Activated T-cell treated with anti-CD3 and anti-CD28 coated beads, Interleukin-2, amount 50 U/mL, for 72 hours (primary cell): ENCODE data around the gene SPECC1. TPM values are rescaled to one million over a fixed set of nuclear protein-coding genes. Genes with fewer than 3 reads are reported as not detected.
"Not testable (repeated sequence)": the region's sequence is repeated elsewhere in the genome, so short reads cannot be mapped to it uniquely, and the experiment has no call there.

ENCODE experiments used
- ATAC-seq, 2 donors: fragments of 150-1000 bp; cut with Tn5 transposase; replicated peaks in 1 of 2; 2 replicates each; pipeline ENCODE4 v1.10.0; 2021; ENCODE audit warnings: moderate library complexity in 2 of 2, mild to moderate bottlenecking in 1 of 2
- DNase-seq, 2 donors: peaks; one replicate each; pipeline ENCODE4 v3.0.0; 2021 to 2022; ENCODE audit warnings: mixed read lengths in 1 of 2
- H3K27ac Mint-ChIP-seq: one replicate; pipeline ENCODE4 v1.8.0; 2022; ENCODE audit warnings: mild to moderate bottlenecking, moderate library complexity, mixed read lengths
- H3K27me3 Mint-ChIP-seq: one replicate; pipeline ENCODE4 v1.8.0; 2022; ENCODE audit warnings: low read depth, mixed read lengths
- H3K36me3 Mint-ChIP-seq, 2 donors: one replicate each; pipeline ENCODE4 v1.8.0; 2022; ENCODE audit warnings: mixed read lengths in 2 of 2, mild to moderate bottlenecking in 1 of 2; ENCODE audit not compliant: insufficient read depth in 2 of 2
- H3K4me1 Mint-ChIP-seq: one replicate; pipeline ENCODE4 v1.8.0; 2022; ENCODE audit warnings: low read depth, mixed read lengths
- H3K4me3 Mint-ChIP-seq, 2 donors: one replicate each; pipeline ENCODE4 v1.8.0; 2022; ENCODE audit warnings: mild to moderate bottlenecking in 2 of 2, mixed read lengths in 2 of 2, moderate library complexity in 2 of 2
- H3K9me3 Mint-ChIP-seq, 2 donors: one replicate each; pipeline ENCODE4 v1.8.0; 2022; ENCODE audit warnings: mixed read lengths in 2 of 2
- total RNA-seq, 2 donors: library from RNA; stranded (reverse); gene quantifications; one replicate each; pipeline ENCODE4 v1.2.3, GENCODE V29; 2022

Gene SPECC1
- total RNA-seq, 2 donors from 2014 or later, result 10.3 to 12.9 TPM

GRCh38 chr17:20032636-20033035 lies 23.5 kb downstream of the SPECC1 start:
- ATAC-seq (no peak), DNase-seq (no peak)
- Mint-ChIP-seq H3K27ac (no peak overlapping the region), H3K4me1 (peaks cover 6% of the 10 kb centered on the region), H3K36me3 (no peaks in the 10 kb centered on the region), H3K9me3 (no peaks in the 10 kb centered on the region), H3K27me3 (peaks cover 6% of the 10 kb centered on the region), H3K4me3 (no peak overlapping the region)

DNA sequence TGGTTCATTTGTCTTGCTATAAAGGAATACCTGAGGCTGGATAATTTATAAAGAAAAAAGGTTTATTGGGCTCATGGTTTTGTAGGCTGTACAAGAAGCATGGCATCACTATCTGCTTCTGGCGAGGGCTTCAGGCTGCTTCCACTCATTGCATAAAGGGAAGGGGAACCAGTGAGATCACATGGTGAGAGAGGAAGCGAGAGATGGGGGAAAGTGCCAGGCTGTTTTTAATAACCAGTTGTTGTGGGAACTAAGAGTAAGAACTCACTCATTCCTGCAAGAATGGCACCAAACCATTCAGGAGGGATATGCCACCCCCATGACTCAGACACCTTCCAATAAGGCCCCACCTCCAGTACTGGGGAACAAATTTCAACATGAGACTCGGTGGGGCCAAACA lies 24.3 kb downstream of the SPECC1 start:
- DNase-seq (no peak), ATAC-seq (no peak)
- peaks cover 6% of the 10 kb centered on the region for H3K4me1 Mint-ChIP-seq
- H3K27ac Mint-ChIP-seq, result no peak overlapping the region
- H3K36me3 Mint-ChIP-seq, result no peaks in the 10 kb centered on the region
- no peak overlapping the region for H3K4me3 Mint-ChIP-seq
- H3K9me3 Mint-ChIP-seq, result no peaks in the 10 kb centered on the region
- H3K27me3 Mint-ChIP-seq, result peaks cover 6% of the 10 kb centered on the region

DNA sequence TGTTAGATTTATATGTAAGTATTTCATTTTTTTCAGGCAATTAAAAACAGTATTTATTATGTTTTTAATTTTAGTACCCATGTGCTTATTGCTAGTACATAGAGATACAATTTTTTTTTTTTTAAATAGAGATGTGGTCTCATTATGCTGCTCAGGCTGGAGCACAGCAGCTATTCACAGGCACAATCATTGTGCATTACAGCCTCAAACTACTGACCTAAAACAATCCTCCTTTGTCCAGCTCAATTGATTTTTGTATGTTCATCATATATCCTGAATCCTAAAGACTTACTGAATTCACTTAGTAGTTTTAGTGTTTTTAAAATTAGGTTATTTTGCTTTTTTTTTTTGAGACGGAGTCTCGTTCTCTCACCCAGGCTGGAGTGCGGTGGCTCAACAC lies 26.3 kb downstream of the SPECC1 start:
- no peak for ATAC-seq
- Mint-ChIP-seq H3K4me1 (peaks cover 6% of the 10 kb centered on the region), H3K36me3 (no peaks in the 10 kb centered on the region), H3K27me3 (peaks cover 6% of the 10 kb centered on the region), H3K9me3 (no peaks in the 10 kb centered on the region), H3K4me3 (no peak overlapping the region), H3K27ac (no peak overlapping the region)
- DNase-seq, result no peak

GRCh38 chr17:20037286-20037685 lies 28.1 kb downstream of the SPECC1 start:
- H3K36me3 Mint-ChIP-seq, H3K27ac Mint-ChIP-seq, H3K4me3 Mint-ChIP-seq, DNase-seq, H3K27me3 Mint-ChIP-seq, H3K4me1 Mint-ChIP-seq, H3K9me3 Mint-ChIP-seq, ATAC-seq: not testable (repeated sequence)

GRCh38 chr17:20039037-20039436 lies 29.9 kb downstream of the SPECC1 start:
- no peak overlapping the region for H3K27ac Mint-ChIP-seq
- H3K4me3 Mint-ChIP-seq, result no peak overlapping the region
- DNase-seq (no peak), ATAC-seq (no peak)
- H3K36me3 Mint-ChIP-seq, result no peaks in the 10 kb centered on the region
- H3K27me3 Mint-ChIP-seq, result peaks cover 6% of the 10 kb centered on the region
- peaks cover 6% of the 10 kb centered on the region for H3K4me1 Mint-ChIP-seq
- no peaks in the 10 kb centered on the region for H3K9me3 Mint-ChIP-seq

GRCh38 chr17:20040216-20040615 lies 31.1 kb downstream of the SPECC1 start:
- peaks cover under 1% of the 10 kb centered on the region for H3K27me3 Mint-ChIP-seq
- H3K4me3 Mint-ChIP-seq, result no peak overlapping the region
- ATAC-seq (no peak), DNase-seq (no peak)
- H3K9me3 Mint-ChIP-seq, result no peaks in the 10 kb centered on the region
- H3K36me3 Mint-ChIP-seq, result no peaks in the 10 kb centered on the region
- no peak overlapping the region for H3K27ac Mint-ChIP-seq
- H3K4me1 Mint-ChIP-seq, result peaks cover 6% of the 10 kb centered on the region

- Mint-ChIP-seq H3K36me3 (no peaks in the 10 kb centered on the region), H3K27me3 (peaks cover 6% of the 10 kb centered on the region), H3K4me3 (no peak overlapping the region), H3K9me3 (no peaks in the 10 kb centered on the region), H3K27ac (no peak overlapping the region), H3K4me1 (peaks cover 6% of the 10 kb centered on the region)
- DNase-seq (no peak), ATAC-seq (no peak)
Measured at GRCh38 chr17:20043021-20043420, 33.9 kb downstream of the SPECC1 start.

GRCh38 chr17:20045476-20045875 lies 36.3 kb downstream of the SPECC1 start:
- no peak for ATAC-seq
- Mint-ChIP-seq H3K4me1 (peaks cover 6% of the 10 kb centered on the region), H3K27ac (no peak overlapping the region), H3K36me3 (no peaks in the 10 kb centered on the region), H3K27me3 (peaks cover 6% of the 10 kb centered on the region), H3K4me3 (no peak overlapping the region), H3K9me3 (no peaks in the 10 kb centered on the region)
- DNase-seq, result no peak

- H3K36me3 Mint-ChIP-seq, result peaks cover 0 to 2% of the 10 kb centered on the region in 2 donors
- no peak overlapping the region for H3K27ac Mint-ChIP-seq
- DNase-seq (no peak), ATAC-seq (no peak)
- no peaks in the 10 kb centered on the region for H3K9me3 Mint-ChIP-seq
- H3K4me3 Mint-ChIP-seq, result no peak overlapping the region
- peaks cover 6% of the 10 kb centered on the region for H3K4me1 Mint-ChIP-seq
- H3K27me3 Mint-ChIP-seq, result peaks cover 11% of the 10 kb centered on the region
Measured at GRCh38 chr17:20046629-20047028, 37.5 kb downstream of the SPECC1 start.

- H3K4me1 Mint-ChIP-seq, result no peaks in the 10 kb centered on the region
- H3K4me3 Mint-ChIP-seq, result no peak overlapping the region
- DNase-seq (no peak), ATAC-seq (no peak)
- peaks cover 0 to 1% of the 10 kb centered on the region in 2 donors for H3K9me3 Mint-ChIP-seq
- H3K27me3 Mint-ChIP-seq, result peaks cover 11% of the 10 kb centered on the region
- no peak overlapping the region for H3K27ac Mint-ChIP-seq
- H3K36me3 Mint-ChIP-seq, result peaks cover 0 to 7% of the 10 kb centered on the region in 2 donors
Measured at GRCh38 chr17:20051624-20052023, 42.5 kb downstream of the SPECC1 start.

DNA sequence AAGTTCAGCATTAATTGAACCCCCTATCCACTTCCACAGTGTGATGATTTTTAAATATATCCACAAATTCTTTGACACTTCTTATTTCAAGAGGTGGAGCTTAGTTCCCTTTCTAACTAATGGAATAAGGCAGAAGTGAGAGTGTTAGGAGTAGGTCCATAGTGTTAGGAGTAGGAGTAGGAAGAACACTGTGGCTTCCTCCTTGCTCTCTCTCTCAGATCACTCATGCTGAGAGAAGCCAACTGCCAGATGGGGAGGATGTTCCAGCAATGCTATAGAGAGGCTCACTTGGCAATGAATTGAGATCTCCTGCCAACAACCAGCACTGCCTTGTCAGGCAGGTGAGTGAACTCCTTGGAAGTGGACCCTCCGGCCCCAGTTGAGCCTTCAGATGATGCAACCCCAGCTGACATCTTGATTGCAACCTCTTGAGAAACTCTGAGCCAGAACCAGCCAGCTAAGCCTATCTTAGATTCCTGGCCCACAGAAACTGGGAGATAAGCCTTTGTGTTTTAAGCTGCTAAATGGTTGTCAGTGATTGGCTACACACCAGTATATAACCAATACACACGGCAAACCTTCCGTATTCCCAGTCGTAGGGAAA lies 44.3 kb downstream of the SPECC1 start:
- H3K4me1 Mint-ChIP-seq, result no peaks in the 10 kb centered on the region
- H3K27ac Mint-ChIP-seq, result no peak overlapping the region
- H3K27me3 Mint-ChIP-seq, result peaks cover 10% of the 10 kb centered on the region
- H3K4me3 Mint-ChIP-seq, result no peak overlapping the region
- peaks cover 0 to 7% of the 10 kb centered on the region in 2 donors for H3K36me3 Mint-ChIP-seq
- H3K9me3 Mint-ChIP-seq, result peaks cover 0 to 1% of the 10 kb centered on the region in 2 donors
- DNase-seq (no peak), ATAC-seq (no peak)

DNA sequence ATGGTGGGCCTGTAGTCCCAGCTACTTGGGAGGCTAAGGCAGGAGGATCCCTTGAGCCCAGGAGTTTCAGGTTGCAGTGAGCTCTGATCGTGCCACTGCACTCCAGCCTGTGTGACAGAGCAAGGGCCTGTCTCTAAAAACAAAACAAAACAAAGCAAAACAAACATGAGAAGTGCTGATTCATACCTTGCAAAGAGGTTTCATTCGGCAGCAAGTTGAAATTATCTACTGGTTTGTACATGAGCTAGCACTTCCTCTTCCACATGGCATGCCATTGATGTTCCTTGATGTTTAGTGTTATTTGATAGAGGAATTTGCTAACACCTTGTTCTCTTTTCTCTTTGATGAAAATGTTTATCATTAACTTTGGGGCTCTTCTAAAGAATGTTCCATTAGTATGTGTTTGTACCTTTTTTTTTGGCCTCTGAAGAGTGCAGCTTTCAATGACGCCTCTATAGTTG lies 50.6 kb downstream of the SPECC1 start:
- Mint-ChIP-seq H3K36me3 (no peaks in the 10 kb centered on the region), H3K27ac (no peak overlapping the region), H3K27me3 (no peaks in the 10 kb centered on the region), H3K4me3 (no peak overlapping the region), H3K4me1 (peaks cover 25% of the 10 kb centered on the region), H3K9me3 (no peaks in the 10 kb centered on the region)
- DNase-seq, result no peak
- peak in 1 of 2 donors; percentile 36 for ATAC-seq

- peaks cover 5% of the 10 kb centered on the region for H3K27me3 Mint-ChIP-seq
- peak; percentile 14 to 26 for DNase-seq
- peak overlapping the region; percentile 56 to 68 for H3K4me3 Mint-ChIP-seq
- H3K9me3 Mint-ChIP-seq, result no peaks in the 10 kb centered on the region
- peak overlapping the region; percentile 29 for H3K27ac Mint-ChIP-seq
- ATAC-seq, result peak; percentile 82 to 84
- H3K4me1 Mint-ChIP-seq, result peaks cover 33% of the 10 kb centered on the region
- H3K36me3 Mint-ChIP-seq, result no peaks in the 10 kb centered on the region
Measured at GRCh38 chr17:20063665-20064648, 54.8 kb downstream of the SPECC1 start.
